GM19240 (cell line): ENCODE results near the gene SOS1.
"Not testable (repeated sequence)": the region's sequence is repeated elsewhere in the genome, so short reads cannot be mapped to it uniquely, and the experiment has no call there.

Experiments used
- DNase-seq: peaks from one replicate; pipeline ENCODE4 v3.0.0; 2011; ENCODE audit warnings: low spot score; ENCODE audit not compliant: insufficient read length

Gene SOS1

GRCh38 chr2:38975042-38975441, 145.8 kb downstream of the SOS1 start:
- no peak for DNase-seq

GRCh38 chr2:38973266-38973665, 147.6 kb downstream of the SOS1 start:
- no peak for DNase-seq

- DNase-seq, result no peak
These were observed 149.5 kb downstream of the SOS1 start for GRCh38 chr2:38971377-38971776.

- DNase-seq, result no peak
These were observed 152.8 kb downstream of the SOS1 start for GRCh38 chr2:38968021-38968420.

- DNase-seq, result no peak
These were observed 154.2 kb downstream of the SOS1 start for GRCh38 chr2:38966678-38967077.

- DNase-seq, result no peak
These were observed 154.8 kb downstream of the SOS1 start for GRCh38 chr2:38966006-38966405.

GRCh38 chr2:38960609-38961320, 160.1 kb downstream of the SOS1 start:
- no peak for DNase-seq

GRCh38 chr2:38959938-38960608, 160.8 kb downstream of the SOS1 start:
- peak; percentile 14 for DNase-seq

- no peak for DNase-seq
These were observed 161.4 kb downstream of the SOS1 start for GRCh38 chr2:38959466-38959865.

- no peak for DNase-seq
These were observed 162.9 kb downstream of the SOS1 start for GRCh38 chr2:38957972-38958371.

GRCh38 chr2:38951766-38952165, 169.1 kb downstream of the SOS1 start:
- no peak for DNase-seq

GRCh38 chr2:38948995-38949394, 171.9 kb downstream of the SOS1 start:
- no peak for DNase-seq

- no peak for DNase-seq
These were observed 172.4 kb downstream of the SOS1 start for GRCh38 chr2:38948387-38948882.

GRCh38 chr2:38947241-38948239, 173.3 kb downstream of the SOS1 start:
- DNase-seq, result peak; percentile 60

GRCh38 chr2:38945911-38946310, 174.9 kb downstream of the SOS1 start:
- DNase-seq, result no peak

GRCh38 chr2:38945372-38945771, 175.5 kb downstream of the SOS1 start:
- no peak for DNase-seq

- DNase-seq, result no peak
These were observed 177.1 kb downstream of the SOS1 start for GRCh38 chr2:38943784-38944183.

- no peak for DNase-seq
These were observed 180.1 kb downstream of the SOS1 start for GRCh38 chr2:38940746-38941145.

GRCh38 chr2:38937548-38937947, 183.3 kb downstream of the SOS1 start:
- DNase-seq, result no peak

GRCh38 chr2:38936516-38936915, 184.3 kb downstream of the SOS1 start:
- DNase-seq, result not testable (repeated sequence)

GRCh38 chr2:38935568-38936172, 185.2 kb downstream of the SOS1 start:
- DNase-seq, result no peak
